ENCODE measurements around the gene KLK11.
A peak's percentile ranks its signal among the peaks of the same experiment; 100 is the strongest.

The KLK11 gene

DNA sequence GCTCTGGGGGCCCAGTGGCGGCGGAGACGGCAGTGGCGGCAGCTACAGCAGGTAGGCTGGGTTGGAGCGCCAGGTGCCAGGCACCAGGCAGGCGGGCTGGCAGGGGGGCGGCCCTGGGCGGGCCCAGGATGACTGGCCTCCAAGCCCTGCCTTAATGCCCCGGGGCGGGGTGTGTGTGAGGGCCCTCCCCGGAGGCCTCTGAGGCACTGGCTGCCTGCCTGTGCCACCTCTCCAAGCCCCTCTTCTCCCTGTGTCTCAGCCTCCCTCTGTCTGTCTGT lies at the start of gene KLK11:
Gene KLK11 (minus strand): TSS at position 63 of the 278 bp plus-strand sequence. CDS start 985 bp downstream, outside the sequence.
- peak; percentile 20 for DNase-seq

DNA sequence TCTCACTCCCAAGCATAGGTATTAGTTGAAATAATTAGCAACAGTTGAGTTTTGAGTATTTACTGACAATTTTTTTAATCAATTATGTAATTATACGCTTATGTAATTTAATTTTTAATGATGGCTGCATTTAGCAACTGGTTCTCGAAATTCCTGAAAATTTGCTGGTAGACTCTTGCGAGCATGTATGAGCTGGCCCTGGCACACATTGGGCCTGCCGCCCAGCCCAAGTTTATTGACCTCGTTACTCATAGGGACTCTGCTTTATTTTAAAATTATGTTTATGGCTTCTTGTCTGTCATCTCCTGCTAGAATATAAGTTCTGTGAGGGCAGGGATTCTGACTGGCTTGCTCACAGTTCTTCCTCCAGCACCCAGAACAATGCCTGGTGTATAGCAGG lies 49.6 kb upstream of the KLK11 start:
- no peak for DNase-seq

DNA sequence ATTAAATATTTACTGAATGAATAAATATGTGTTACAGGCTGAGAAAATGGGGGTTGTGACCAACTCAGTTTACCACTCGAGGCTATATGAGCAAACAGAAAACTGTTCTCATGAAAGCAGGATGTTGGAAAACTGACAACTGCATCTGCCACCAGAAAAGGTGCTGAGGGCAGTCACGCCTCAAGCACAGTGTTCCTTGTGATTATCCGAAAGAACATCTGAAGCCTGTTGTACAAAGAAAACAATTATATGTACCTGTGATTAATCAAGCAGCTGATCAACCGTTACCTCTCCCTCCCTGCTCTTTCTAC lies 44.6 kb upstream of the KLK11 start:
- DNase-seq, result peak; percentile 50

DNA sequence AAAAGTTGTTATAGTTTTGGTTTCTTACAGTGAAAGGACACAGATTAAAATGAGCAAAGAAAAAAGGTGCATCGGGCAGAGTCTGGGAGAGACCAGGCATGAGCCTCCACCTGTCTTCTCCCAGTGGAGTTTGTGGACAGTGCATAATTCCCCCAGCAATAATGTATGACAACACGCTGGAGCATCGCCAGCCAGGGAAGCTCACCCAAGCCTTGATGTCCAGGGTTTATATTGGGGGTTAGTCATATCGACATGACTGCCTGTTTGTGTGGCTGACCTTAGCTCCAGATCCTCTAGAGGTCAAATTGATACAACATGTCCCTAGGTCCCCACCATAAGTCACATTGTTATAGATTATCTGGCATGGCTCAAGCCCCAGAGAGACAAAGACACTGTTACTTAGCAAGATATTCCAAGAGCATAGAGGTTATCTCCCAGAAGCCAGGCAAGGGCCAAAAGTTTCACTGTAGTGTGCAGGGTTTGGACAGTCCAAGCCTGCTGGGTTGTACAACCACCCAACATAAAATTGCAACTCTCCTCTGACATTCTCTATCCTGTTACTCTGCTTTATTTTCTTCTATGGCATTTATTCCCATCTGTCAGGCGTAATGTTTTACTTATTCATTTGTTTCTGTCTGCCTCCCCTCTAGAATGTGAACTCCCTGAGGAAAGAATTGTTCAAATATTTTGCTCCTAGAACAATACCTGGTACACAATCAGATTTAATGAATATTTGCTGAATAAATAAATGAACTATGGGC lies 44.1 kb upstream of the KLK11 start:
- DNase-seq, result no peak

- no peak for DNase-seq
These were observed 40.2 kb upstream of the KLK11 start for GRCh38 chr19:51066393-51067186.

DNA sequence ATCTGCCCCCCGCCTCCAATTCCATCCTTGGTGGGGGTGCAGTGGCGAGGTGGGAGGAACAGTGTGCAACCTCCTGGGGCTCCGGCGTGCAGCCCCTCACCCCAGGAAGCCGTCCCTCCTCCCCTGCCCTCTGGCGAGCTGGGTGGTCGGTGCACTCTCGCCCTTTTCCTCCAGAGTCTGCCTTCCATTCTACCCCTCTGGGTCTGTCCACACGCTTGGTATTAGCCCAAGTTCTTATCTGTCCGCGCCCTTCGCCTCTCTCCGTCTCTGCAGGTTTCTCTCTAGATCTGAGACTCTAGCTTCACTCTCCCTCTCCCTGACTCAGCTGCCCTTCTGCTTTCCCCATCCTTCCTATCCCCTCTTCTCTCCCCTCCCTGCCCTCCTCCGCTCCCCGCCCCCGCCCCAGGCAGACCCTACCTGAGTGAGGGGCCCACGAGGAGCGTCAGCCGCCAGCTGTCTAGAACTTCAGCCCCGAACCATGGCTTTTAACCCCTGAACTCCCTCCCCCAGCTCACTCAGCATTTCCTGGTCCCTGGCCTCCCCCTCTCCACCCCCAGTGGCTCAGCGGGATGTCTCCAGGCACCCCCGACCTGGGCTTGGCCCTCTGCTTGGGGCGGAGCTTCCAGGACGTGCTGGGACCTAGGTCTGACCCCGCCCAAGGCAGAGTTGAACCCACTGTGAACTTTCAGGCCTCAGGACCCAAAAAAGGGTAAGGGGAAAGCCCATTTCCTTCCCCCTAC lies 39.0 kb upstream of the KLK11 start:
- DNase-seq, result no peak

DNA sequence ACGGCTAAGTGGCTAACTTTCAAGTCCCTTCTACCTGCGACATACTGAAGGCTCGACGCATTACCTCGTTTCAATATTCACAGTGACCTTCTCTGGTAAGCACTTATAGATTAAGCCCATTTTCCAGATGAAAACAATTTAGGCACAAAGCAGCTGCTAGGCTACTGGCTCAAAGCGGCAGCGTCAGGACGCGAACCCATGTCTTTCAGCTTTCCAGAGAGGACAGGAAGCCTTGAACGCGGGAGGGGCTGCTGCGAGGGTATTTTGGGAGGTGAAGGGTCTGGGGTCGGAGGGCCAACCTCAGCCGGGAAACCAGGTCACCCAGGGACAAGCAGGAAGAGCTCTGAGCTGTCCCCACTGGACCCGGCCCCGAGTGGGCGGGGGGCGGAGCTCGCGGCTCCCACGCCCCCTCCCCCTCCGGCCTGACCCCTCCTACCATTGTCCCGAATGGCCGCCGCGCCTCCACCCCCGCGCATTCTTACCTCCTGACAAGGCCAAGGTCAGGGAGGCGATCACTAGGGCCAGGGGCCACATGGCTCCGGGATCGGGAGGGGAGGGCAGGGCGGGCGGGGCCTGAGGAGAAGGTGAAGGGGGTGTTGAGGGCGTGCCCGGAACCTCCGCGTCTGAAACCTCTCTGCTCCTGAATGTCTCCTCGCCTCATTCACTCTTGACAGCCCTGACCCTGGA lies 38.3 kb upstream of the KLK11 start, which contains the start of gene KLK13:
Gene KLK13 (minus strand): TSS at position 559 of the 687 bp plus-strand sequence. CDS start 25 bp downstream, at position 534.
- DNase-seq, result no peak

- DNase-seq, result no peak
These were observed 37.2 kb upstream of the KLK11 start for GRCh38 chr19:51063664-51064063.

DNA sequence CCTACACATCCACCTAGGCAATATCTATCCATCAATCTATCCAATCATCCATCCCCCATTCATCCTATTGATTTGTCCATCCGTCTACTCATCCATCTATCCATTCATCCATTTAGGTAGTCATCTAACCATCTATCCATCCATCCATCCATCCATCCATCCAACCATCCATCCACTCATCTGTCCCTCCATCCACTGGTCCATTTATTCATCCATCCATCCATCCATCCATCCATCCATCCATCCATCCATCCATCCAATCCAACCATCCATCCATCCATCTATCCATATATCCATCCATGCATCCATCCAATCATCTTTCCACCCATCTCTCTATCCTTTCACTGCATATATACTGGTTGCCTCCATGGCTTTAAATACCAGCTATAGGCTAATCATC lies 34.6 kb upstream of the KLK11 start:
- no peak for DNase-seq

DNA sequence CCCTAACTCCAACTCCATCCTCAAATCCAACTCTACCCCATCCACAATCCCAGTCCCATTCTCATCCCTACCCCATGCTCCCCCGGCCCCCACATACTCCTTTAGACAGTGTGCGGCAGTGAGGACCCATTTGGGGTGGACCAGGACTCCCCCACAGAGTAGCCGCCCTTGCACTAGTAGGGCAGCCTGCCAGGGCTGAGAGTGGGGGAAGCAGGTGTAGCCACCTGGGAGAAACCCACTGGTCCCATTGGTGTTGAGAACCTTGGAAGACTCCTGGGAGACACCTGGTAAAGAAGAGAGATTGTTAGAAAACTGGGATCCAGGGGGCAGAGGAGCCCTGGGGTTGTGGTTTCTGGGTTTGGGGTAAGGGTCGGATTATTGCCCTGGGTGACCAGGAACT lies 33.9 kb upstream of the KLK11 start:
- DNase-seq, result no peak

DNA sequence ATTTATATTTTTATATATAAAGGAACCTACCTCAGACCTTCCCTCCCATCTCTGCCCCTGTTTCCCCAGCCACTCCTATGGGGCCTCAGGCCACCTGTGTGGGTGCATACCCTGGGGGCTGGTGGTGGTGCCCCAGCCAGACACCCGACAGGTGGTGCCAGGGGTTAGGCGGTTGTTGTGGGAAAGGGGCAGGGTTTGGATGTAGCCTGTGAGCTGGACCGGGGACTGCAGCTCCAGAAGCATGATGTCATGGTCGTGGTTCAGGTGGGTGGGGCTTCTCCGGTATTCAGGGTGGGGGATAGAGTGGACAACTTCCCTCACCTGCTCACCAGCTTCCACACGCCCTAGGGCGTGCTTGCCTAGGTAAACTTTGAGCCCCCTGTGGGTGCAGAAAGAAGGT lies 33.3 kb upstream of the KLK11 start:
- no peak for DNase-seq

DNA sequence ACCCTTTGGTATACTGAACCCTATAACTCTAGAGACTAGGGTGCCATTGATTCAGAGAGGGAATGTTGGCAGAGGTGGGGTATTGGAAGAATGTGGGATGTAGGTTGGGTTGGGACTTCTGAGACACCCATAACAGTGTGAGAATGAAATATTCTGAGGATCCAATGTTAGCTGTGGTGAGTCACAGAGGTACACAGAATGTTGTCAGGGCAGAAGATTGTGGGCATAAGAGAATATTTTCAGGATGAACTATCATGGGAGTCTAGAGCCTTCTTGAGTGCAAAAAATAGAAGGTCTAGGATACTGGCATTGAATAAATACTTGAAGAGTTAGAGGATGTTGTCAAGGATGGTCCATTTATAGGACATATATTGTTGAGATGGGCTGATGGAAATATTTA lies 29.4 kb upstream of the KLK11 start:
- DNase-seq, result no peak

DNA sequence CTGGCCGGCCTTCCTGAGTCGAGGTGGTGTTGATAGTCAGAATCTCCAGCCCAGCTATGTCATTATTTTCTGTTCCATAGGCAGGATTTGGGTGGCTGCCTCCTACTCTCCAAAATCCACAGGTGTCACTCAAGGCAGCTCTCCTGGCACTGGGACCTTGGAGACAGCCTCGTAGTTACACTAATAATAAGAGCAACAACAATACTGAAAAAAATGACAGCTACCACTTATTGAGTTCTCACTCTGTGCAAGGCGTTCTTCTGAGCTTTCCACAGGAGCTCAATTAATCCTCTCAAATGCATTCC lies 20.6 kb upstream of the KLK11 start:
- DNase-seq, result no peak

- DNase-seq, result no peak
These were observed 17.9 kb upstream of the KLK11 start for GRCh38 chr19:51044327-51044726.

DNA sequence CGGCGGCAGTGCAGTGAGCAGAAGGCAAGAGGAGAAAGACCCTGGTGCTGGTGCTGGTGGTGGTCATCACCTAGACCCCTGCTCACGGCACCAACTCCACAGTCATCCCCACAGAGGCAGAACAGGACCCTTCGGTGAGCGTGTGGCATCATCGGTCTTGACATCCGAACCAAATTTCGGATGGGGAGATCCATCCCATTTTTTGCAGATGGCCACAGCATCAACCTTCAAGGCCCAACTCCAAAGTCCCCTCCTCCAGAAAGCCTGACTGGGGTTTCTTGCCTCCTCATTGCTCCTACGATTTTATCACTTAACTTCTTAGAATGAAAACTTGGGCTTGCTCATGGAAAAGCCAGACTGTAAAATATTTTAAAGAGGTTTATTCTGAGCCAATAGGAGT lies 17.1 kb upstream of the KLK11 start:
- DNase-seq, result no peak

GRCh38 chr19:51040151-51040550 lies 13.7 kb upstream of the KLK11 start:
- no peak for DNase-seq

GRCh38 chr19:51036519-51036918 lies 10.1 kb upstream of the KLK11 start:
- DNase-seq, result no peak

GRCh38 chr19:51034704-51035103 lies 8.3 kb upstream of the KLK11 start, which contains the start of gene KLK12:
Gene KLK12, minus strand, starts transcription at chr19:51035002. Its CDS starts 381 bp downstream, at chr19:51034621.
- peak; percentile 44 for DNase-seq

DNA sequence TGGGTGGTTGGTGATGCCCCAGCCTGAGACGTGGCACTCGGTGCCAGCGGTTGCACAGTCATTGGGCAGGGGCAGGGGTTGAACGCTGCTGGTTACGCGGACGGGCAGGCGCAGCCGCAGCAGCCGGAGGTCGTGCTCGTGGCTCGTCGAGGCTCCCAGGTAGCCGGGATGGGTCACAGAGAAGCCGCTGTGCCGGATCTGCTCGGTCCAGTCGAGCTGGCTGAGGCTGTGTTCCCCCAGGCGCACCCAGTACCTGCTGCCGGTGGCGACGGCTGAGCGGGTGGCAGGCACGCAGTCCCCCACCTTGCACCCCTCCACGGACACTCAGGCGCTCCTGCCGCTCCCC lies 5.4 kb upstream of the KLK11 start:
- DNase-seq, result no peak

DNA sequence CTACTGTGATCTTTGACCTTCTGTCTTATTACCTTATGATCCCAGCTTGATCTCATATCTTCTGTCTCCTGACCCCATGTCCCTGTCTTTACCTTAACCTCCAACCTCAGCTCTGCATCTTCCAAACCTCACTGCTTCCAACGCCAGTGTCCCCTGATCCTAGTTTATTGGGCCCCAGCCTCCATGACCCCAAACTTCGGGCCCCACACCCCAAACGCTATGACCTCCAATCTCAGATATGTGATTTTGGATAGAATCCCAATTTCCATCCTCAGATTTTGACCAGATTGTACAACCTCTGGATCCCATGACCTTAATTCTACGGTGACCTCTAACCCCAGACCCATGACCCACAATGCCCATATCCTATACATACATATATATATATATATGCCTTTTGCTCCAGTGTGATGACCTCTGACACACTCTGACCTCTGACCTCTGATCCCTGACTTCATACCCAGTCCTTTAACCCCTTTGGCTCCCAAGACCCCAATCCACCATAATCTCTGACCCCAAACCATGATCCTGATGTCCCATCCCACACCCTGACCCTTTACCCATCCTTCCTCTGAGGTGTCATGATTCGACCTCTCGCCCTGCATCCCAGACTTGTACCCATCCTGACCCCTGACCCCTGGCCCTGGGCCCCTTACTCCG lies 4.9 kb upstream of the KLK11 start:
- no peak for DNase-seq

GRCh38 chr19:51030631-51031030 lies 4.2 kb upstream of the KLK11 start:
- no peak for DNase-seq

DNA sequence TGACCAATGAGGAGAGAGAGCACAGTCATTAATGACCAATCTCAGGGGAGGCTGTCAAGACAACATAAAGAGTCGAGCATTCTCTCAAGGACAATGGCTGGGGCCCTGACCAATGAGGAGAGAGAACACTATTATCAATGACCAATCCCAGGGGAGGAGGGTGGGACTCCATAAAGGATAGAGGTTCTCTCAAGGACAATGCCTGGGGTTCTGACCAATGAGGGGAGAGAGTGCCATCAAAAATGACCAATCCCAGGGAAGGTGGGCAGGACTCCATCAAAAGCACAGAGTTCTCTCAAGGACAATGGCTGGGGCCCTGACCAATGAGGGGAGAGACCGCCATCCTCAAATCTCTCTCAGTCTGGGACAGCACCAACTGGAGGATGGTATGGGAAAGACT lies 3.3 kb upstream of the KLK11 start:
- DNase-seq, result no peak

- DNase-seq, result no peak
These were observed 1.5 kb upstream of the KLK11 start for GRCh38 chr19:51027873-51028272.
